IPS-11a (cell line): ENCODE measurements around the gene CADPS2.
"Not testable (repeated sequence)": the region's sequence is repeated elsewhere in the genome, so short reads cannot be mapped to it uniquely, and the experiment has no call there.

ENCODE experiments used
- H3K4me3 ChIP-seq: one replicate; pipeline ENCODE4 v1.5.1; 2013; ENCODE audit warnings: low read depth, low read length, control low read depth

Gene CADPS2

GRCh38 chr7:122850528-122850927 is 35.7 kb downstream of the CADPS2 start:
- no peak overlapping the region for H3K4me3 ChIP-seq

- H3K4me3 ChIP-seq: no peak overlapping the region
These were observed 36.3 kb downstream of the CADPS2 start for GRCh38 chr7:122849957-122850328.

- no peak overlapping the region for H3K4me3 ChIP-seq
These were observed 36.8 kb downstream of the CADPS2 start for GRCh38 chr7:122849322-122849956.

GRCh38 chr7:122847871-122848473 is 38.3 kb downstream of the CADPS2 start:
- H3K4me3 ChIP-seq: no peak overlapping the region

DNA sequence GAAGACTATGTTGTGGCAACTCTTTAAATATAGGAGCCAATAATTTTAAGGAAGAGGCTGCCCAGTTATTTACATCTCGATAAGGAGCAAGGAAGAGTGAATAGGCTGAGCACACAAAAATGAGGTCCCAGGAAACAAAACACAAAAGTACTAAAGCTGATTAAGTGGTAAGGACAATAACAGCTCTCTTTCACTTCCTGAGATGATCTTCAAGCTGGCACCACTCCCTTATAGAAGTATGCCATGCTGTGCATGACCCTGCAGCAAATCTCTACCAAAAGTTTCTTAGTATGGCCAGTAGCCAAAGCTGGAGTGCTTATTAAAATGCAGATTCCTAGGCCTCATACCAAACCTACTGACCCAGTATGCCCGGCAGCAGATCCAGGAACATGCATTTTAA is 39.7 kb downstream of the CADPS2 start:
- H3K4me3 ChIP-seq: no peak overlapping the region

GRCh38 chr7:122845286-122845685 is 41.0 kb downstream of the CADPS2 start:
- no peak overlapping the region for H3K4me3 ChIP-seq

DNA sequence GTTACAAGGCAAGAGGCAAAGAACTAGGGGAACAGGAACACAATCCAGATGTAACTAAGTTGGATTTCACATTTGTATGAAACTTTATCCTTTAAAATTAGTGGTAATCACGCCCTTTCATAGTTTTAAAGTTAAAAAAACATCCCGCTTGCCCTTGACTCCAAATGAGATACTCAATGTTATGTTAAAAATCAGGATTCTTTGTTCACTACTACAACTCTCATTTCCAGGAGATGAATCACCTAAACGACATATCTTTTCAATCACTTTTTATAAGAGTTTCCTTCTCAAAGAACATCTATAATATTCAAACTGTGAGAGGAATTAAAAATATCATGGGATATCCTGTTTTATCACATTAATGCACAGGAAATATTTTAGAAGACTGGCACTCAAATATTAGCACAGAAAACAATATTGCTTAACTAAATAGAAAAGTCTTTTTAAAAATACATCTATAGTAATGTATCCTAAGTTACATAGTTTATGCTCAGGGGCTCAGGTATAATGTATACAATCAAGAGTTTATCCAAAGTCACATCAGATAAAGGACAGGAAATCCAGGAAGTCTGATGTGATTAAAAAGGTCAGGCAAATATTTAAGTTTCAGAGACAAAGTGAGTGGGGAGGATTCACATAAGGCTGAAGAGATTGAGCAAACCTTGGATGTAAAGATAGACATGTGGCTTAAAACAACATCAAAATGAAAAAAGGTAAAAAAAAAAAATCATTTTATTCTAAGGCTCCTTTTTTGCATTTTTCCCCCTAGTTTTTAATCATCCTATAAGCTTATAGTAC is 41.9 kb downstream of the CADPS2 start:
- no peak overlapping the region for H3K4me3 ChIP-seq

DNA sequence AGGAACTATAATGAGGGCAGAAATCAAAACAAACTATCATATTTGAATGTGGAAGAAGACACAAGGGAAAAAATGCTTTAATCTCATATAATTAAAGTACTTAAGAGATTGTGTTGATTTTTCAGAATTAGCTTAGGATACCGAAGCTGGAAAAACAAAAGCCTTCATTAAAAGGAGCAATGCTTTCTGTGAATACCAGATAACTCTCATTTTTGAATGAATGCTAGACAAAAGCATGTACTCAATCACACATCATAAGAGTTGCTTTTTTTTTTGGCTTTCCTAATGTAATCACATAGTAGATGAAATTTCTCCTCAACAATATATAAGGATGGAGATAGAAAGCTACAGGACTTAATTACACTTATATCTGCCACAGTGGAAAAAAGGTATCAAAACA is 43.3 kb downstream of the CADPS2 start:
- no peak overlapping the region for H3K4me3 ChIP-seq

- H3K4me3 ChIP-seq: not testable (repeated sequence)
These were observed 50.0 kb downstream of the CADPS2 start for GRCh38 chr7:122836286-122836685.

DNA sequence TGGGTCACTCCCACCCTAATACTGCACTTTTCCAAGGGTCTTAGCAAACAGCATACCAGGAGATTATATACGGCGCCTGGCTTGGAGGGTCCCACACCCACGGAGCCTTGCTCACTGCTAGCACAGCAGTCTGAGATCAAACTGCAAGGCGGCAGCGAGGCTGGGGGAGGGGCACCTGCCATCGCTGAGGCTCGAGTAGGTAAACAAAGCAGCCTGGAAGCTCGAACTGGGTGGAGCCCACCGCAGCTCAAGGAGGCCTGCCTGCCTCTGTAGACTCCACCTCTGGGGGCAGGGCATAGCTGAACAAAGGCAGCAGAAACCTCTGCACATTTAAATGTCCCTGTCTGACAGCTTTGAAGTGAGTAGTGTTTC is 51.7 kb downstream of the CADPS2 start:
- H3K4me3 ChIP-seq: not testable (repeated sequence)

- H3K4me3 ChIP-seq: no peak overlapping the region
These were observed 52.2 kb downstream of the CADPS2 start for GRCh38 chr7:122833888-122834570.

- H3K4me3 ChIP-seq: no peak overlapping the region
These were observed 54.8 kb downstream of the CADPS2 start for GRCh38 chr7:122831436-122831835.

GRCh38 chr7:122829962-122830361 is 56.3 kb downstream of the CADPS2 start:
- H3K4me3 ChIP-seq: no peak overlapping the region

DNA sequence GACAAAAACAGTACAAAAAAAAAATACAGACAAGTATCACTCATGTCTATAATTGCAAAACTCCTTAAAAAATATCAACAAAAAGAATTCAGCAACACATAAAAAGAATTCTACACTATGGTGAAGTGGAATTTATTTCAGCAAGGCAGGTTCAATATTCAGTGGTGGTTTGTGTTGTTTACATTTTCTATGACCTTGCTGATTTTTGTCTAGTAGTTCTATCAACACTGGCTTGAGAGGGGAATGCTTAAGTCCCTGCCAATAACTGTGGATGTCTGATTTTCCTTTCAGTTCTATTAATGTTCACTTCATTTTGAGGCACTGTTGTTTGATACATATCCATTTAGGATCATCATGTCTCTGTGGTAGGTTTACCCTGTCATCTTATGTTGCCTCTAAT is 58.5 kb downstream of the CADPS2 start:
- H3K4me3 ChIP-seq: no peak overlapping the region

DNA sequence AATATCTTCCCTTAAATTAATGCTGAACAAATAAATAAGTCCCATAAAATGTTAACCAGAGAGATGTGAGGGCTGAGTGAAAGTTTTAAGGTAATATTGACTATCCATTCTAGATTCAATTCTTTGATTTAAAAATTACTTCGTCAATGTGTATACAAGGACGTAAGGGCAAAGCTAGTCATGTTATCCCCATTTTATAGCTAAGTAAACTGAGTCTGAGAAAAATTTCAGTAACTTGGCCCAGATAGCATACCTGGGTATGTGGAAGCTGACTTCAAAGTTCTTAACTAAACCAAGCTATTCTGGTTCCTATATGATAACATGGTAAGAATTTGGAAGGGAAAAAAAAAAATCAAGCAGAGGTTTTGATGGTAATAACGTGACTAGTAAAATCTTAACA is 72.4 kb downstream of the CADPS2 start:
- H3K4me3 ChIP-seq: no peak overlapping the region

DNA sequence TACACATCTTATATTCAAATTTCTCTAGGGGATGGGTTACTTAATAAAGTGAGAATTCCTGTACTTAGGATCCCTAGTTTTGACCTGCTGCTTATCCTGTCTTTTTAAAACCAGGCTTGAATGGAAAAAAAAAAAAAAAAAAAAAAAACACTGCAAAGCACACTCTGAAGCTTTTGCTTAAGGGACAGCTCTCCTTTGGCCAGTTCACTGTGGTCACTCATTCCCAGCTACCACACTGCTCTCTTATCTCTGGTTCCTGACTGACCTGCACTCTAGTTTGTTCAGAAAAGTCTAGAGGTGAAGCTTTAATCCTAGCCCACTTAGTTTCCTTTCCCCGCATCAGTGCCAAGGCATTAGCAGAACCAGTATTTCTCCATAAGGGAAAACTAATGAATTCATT is 82.4 kb downstream of the CADPS2 start:
- no peak overlapping the region for H3K4me3 ChIP-seq

DNA sequence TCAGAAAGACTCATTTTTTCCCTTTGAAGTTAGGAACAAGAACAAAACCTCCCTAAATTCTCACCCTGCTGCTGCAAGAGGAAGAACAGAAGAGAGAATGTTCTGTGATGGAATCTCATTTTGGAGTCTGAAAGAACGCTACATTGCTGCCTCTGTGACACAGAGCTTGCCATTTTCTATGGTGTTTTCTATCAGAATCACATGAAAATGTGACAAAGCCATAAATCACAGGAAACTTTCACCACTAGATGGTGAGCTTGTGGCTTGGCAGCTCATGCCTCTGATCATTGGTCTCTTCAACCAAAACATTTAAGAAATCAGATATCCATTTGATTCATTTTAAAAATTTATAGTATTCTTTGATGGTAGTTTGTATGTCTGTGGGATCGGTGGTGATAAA is 82.9 kb downstream of the CADPS2 start:
- H3K4me3 ChIP-seq: no peak overlapping the region

DNA sequence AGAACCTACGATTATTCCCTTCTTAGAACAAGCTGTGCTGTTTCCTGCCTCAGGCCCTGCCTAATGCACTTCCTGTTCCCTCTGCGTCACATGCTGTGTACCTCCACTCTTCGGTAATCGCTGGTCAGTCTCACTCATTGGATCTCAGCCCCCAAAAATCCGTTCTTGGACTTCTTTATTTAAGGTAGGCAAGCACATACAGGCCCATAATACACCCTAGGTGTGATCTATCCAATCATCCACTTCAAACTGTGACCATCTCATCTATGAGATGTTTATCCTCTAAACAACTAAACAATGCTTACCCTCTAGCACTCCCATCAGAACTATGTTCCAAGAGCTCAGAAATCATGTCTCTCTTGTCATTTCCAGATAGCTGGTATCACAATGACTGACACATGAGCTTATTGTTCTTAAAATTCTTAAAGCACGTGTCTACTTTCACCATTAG is 83.9 kb downstream of the CADPS2 start:
- no peak overlapping the region for H3K4me3 ChIP-seq

- no peak overlapping the region for H3K4me3 ChIP-seq
These were observed 94.2 kb downstream of the CADPS2 start for GRCh38 chr7:122791959-122792545.

DNA sequence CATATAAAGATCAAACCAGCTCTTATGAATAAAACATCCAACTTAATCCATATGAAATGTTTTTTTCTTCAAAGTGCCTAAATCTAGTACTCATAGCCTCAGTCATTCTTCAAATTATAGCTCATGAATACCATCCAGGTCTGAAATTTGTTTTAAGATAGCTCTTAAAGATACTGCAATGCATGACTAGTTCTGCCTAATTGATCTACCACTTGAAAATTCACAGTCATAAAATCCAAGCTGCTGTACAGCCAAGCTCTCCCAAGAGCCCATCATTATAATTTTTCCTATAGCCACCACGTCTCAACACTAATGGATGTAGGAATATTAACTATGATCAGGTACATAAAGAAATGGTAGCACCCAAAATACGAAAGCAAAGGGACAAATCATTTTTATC is 95.7 kb downstream of the CADPS2 start:
- no peak overlapping the region for H3K4me3 ChIP-seq

- H3K4me3 ChIP-seq: no peak overlapping the region
These were observed 96.1 kb downstream of the CADPS2 start for GRCh38 chr7:122790132-122790531.
